LoVo (cell line): ENCODE measurements around the gene KRT83.
"Not testable (repeated sequence)": the region's sequence is repeated elsewhere in the genome, so short reads cannot be mapped to it uniquely, and the experiment has no call there.

ENCODE experiments used
- DNase-seq: peaks from one replicate; pipeline ENCODE4 v3.0.0-alpha.2; 2016; ENCODE audit warnings: low spot score

The KRT83 gene

DNA sequence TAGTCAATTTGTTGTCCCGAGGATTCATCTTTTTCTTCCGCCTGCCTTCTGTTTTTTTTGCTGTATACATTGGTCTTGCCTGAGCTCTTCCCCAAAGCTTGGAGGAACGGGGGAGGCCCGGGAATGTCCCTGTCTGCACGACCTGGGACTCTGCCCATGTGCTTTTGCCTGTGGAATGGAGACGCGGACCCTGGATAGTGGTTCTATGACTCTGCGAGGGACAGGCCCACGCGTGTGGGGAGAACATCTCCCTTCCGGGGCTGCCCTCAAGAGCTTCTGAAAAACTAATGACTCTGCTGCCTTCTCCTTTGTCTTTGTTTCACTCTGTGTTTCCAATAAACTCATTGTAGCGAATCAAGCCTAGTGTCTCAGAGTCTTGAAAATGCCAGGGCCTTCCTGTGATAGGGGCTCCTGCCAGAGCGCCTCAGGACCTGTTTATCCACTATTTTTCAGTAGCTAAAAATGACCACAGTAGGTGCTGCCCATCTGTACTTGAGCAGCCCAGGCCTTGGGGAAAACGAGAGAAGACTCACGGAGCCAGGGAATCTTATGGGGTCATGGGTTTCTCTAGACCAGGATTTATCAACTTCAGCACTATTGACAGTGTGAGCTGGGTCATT lies 12.3 kb downstream of the KRT83 start:
- DNase-seq = no peak

DNA sequence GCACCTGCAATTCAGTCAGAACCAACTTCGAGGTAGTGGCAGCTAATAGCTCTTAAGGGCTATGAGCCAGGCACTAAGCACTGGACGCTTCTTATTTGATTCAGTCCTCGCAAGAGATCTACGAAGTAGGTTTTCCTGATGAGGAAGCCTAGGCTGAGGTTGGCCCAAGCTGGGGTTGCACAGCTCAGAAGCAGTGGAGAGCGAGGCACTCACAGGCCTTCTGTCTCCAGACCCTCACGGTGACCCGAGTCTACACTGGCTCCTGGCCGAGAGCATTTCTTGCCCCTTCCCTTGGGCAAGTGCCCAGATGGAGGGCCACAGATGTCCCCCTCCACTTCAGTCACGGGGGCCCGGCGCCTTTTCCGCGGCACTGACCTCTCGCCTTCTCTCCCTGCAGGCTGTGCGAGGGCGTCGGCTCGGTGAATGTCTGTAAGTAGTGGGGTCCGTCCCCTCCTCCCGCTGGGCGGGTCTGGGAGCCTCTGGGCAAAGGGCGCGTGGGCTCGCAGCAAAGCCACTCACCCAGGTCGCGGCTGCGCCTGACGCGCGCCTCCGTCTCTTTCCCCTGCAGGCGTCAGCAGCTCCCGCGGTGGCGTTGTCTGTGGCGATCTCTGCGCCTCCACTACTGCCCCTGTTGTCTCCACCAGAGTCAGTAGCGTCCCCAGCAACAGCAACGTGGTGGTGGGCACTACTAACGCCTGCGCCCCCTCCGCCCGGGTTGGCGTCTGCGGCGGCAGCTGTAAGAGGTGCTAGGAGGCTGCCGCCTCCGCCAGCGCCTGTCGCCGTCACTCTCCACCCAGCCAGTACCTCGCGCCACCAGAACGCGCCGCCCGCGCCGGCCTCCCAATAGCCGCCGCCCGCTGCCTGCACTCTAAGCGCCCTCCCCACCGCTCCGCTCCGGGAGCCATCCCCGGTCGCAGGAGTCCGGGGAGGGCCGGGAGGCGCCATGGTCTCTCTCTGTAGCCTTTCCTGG lies 13.1 kb downstream of the KRT83 start:
- DNase-seq = peak; percentile 79

DNA sequence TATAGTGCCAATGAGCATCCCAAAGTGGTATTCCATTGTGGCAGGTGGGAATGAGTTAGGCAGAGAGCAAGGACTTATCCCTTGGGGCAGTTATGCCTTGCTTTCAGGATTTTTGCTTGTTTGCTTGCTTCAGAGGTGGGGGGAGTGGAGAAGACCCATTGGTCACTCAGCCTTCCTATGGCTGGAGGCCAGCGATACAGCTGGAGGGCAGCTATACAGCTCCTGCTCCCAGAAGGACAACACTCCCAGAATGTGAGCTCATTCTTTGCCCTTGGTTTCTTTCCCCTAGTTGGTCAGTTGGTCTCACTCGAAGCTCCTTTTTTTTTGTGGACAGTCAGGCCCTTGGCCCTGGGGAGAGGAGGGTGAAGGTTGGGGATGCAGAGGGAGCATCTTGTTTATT lies 14.5 kb downstream of the KRT83 start:
- DNase-seq = no peak

DNA sequence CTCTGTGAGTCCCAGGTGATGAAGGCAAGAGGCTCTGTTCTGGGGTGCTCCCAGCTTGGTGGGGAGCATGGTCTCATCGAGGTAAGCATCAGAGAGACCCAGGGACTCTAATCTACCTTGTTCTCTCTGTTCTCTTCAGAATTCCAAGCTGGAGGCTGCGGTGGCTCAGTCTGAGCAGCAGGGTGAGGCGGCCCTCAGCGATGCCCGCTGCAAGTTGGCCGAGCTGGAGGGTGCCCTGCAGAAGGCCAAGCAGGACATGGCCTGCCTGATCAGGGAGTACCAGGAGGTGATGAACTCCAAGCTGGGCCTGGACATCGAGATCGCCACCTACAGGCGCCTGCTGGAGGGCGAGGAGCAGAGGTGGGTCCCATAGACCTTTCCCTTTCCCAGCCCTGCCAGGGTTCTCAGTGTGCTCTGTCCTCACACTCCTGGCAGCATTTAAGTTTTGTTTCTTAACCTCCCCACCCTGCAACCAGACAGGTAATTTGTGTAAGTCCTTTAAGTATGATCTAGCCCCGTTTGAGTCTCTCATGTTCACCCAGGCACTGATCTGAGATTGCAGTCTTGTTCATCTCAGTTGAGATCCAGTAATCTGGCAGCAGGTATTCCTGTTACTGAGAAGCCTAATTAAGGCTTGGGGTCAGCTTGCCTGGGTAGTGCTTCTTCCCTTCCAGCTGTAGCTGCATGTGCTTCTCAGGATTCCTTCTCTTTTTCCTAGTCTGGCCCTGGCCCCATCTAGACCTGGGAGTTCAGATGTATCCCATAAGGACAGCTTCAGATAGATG lies 15.1 kb downstream of the KRT83 start:
- no peak for DNase-seq

DNA sequence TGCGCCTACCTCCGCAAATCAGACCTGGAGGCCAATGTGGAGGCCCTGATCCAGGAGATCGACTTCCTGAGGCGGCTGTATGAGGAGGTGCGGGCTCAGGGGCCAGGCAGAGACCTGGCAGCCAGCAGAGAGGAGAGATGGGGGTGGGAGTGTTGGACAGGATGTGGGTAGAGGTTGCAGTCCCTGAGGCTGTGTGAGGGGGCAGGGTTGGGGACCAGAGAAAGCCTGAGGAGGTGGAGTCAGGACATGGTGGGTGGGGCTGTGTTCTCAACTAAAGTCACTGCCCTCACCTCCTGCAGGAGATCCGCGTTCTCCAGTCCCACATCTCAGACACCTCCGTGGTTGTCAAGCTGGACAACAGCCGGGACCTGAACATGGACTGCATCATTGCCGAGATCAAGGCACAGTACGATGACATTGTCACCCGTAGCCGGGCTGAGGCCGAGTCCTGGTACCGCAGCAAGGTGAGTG lies 16.2 kb downstream of the KRT83 start:
- DNase-seq = not testable (repeated sequence)

DNA sequence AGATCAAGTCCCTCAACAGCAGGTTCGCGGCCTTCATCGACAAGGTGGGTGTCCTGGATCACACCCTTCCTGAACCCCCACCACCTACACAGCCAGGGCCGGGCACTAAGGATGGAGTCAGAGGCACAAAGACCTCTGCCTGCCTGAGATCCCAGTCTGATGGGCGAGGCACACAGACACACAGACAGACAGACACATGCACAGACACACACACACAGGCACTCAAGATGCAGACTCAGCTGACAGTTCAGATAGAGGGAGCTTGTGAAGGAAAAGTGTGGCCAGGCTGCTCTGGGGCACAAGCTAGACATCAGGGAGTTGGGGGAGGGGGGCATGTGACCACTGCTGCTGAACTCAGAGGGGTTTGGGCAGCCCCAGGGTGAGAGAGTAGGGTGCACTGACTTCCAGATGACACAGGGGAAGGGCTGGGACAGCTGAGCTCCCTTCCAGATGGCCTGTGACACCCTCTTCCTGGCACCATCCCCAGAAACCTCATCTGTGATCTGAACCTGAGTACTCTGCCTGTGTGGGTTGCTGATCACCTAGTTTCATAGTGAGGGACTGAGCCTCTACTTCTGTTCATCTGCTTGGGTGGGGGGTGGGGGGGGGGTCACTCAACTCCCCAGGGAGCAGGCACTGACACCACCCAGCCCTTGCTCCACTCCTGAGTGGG lies 18.8 kb downstream of the KRT83 start:
- not testable (repeated sequence) for DNase-seq

DNA sequence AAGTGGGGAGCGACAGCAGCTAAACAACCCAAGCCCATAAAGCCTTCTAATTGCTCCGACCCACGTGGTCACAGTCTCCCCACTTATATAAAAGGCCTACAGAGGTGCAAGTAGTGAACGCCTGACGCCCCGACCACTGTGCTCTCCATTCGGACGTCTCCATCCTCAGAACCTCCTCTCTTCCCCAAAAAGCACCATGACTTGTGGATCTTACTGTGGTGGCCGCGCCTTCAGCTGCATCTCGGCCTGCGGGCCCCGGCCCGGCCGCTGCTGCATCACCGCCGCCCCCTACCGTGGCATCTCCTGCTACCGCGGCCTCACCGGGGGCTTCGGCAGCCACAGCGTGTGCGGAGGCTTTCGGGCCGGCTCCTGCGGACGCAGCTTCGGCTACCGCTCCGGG lies 19.5 kb downstream of the KRT83 start:
- DNase-seq = not testable (repeated sequence)

DNA sequence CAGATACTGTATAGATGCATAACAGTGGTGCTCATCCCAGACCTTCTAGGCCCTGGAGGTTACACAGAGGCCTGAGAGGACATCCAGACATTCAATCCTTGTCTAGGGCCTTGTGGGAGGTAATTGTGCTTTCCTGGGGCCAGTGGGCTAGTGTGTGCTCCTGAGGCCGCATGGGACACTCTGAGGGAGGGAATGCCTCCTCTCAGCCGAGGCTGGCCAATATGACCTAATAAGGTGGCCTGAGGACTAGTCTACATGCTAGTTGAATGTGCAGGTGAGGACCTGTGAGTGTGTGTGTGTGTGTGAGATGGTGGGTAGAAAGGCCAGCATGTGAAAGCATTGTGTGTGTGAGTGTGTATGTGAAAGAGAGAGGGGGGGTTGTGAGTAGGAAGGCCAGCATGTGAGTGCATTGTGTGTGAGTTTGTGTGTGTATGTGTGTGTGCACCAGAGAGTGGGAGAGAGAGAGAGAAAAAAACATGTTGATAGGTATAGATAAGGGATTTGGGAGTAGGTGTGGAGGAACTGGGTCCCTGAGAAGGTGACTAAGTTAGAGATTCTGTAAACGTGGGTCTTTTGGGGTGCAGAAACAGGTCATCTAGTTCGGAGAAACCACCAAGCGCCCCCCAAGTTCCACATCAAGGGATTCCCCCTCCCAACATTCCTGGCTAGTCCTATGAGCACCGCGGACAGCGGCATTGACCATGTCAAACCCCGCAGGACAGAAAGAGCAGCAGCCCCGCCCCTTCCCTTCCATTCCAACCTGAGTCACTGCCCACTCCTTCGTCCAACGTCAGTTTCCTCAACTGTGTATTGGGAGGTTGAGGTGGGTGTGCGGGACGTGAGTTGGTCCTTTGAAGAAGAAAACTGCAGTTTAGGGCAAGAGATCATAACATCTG lies 20.2 kb downstream of the KRT83 start:
- DNase-seq = no peak

DNA sequence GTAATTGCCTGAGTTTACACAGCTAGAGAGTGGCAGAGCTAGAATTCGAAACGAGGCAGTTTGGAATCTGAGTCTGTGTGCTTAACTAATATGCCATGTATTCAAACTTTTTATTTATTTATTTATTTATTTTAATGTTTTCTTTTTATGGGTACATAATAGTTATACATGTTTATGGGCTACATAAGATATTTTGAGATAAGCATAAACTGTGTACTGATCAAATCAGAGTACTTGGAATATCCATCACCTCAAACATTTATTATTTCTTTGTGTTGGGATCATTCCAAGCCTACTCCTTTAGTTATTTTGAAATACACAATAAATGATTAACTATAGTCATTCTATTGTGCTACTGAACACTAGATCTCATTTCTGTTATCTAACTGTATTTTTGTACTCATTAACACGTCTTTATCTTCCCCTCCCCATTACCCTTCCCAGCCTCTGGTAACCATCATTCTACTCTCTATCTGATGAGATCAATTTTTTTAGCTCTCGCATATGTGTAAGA lies 22.5 kb downstream of the KRT83 start:
- no peak for DNase-seq

DNA sequence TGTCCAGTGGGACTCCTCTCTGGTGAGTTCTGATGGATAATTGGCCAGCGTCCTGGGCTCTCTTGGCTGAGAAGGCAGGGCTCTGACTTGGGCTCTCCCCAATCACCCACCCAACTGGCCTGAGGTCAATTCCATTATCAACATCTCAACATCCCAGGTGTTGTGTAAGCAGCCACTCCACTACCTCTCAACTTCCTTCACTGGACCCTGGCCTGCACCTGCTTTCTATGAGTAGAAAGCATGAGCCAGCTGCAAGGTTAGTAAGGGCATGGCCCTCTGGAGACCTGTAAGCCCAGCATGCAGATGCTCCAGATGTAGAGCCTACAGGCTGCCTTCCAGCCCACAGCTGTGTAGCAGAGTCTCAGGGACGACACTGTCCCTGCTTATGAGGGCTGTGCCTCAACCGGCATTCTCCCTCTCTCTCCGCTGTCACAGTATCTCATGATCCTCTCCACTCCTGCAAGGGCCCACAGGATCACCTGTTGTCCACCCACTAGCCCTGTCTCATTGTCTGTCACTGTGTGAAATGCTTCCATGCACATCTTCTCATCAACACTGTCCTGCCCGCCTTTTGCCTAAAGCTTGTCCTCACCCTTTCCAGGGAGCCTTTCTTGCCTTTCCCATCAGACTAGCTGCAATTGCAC lies 24.5 kb downstream of the KRT83 start:
- DNase-seq = peak; percentile 19

DNA sequence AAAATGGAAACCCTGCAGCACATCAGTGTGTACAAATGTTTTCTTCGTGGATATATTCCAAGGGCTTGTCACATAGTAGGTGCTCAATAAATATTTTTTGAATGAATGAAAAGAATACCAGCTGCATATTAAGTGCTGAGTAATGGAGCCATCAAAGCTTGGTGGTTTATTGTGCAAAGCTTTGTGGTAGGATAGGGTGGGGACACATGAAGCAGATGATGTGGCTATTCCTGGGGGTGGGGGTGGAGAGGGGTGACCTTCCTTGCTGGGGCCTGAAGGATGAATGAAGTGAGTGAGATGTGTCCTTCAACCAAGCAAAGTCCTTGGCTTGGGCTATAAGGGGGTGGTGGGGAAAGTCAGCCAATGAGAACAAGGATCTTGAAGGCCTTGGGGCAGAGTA lies 25.5 kb downstream of the KRT83 start:
- DNase-seq = peak; percentile 31

DNA sequence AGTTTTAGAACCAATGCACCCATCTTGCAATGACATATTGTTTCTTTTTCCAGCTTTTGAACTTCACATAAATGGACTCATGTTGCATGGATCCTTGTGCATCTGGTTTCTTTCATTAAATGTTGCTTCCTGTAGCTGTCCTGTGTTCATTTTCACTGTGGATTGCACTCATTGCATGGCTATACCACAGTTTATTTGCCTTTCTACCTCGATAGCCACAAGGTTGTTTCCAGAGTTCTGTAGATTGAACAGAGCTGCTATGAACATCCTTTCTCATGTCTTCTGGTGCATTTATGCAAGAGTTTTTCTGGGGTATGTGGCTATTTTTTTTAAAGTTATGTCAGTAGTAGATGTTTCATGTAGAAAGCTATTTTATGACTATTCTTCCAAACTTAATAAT lies 26.4 kb downstream of the KRT83 start:
- no peak for DNase-seq

DNA sequence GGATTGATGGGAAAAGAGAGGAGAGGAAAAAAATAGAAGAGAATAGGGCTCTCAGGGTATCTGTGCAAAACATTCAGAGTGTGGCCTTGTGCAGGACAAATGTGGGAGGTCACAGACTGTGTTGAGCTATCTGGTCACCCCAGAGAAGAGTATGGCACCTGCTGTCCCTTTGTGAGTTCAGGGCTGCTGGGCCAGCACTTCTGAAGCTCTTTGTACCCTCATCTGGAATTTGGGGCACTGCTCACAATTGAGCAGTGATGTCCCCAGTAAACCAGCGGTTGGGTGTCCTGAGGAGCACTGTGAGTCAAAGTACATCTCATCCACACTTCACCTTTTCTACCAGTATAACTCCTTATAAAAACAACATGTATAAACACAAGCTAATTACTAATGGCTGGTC lies 27.3 kb downstream of the KRT83 start:
- DNase-seq = no peak

DNA sequence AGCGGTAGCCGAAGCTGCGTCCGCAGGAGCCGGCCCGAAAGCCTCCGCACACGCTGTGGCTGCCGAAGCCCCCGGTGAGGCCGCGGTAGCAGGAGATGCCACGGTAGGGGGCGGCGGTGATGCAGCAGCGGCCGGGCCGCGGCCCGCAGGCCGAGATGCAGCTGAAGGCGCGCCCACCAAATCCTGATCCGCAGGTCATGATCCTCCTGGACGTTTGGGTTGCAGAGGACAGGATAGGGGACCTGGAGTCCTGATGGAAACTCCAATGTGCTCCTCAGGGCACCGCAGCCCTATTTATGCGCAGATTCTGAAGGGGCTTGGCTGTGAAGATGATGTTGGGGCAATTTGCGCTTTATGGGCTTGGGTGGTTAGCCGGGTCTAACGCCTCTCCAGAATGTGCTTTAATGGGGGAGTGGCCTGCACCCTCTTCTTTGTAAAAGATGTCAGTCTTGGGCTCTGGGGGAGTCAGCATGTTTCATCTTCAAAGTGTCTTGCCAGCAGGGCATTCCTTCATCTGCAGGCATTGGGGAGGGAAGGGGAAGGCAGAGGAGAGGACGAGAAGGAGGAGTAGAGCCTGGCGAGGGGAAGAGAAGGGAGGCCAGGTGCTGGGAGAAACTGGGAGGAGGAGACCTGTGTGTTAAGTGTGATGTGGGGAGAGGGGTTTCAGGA lies 29.8 kb downstream of the KRT83 start, which contains the start of gene KRT81:
Gene KRT81, minus strand, starts transcription at position 268 of the 669 bp plus-strand sequence. Its CDS starts 69 bp downstream, at position 199.
- no peak for DNase-seq

DNA sequence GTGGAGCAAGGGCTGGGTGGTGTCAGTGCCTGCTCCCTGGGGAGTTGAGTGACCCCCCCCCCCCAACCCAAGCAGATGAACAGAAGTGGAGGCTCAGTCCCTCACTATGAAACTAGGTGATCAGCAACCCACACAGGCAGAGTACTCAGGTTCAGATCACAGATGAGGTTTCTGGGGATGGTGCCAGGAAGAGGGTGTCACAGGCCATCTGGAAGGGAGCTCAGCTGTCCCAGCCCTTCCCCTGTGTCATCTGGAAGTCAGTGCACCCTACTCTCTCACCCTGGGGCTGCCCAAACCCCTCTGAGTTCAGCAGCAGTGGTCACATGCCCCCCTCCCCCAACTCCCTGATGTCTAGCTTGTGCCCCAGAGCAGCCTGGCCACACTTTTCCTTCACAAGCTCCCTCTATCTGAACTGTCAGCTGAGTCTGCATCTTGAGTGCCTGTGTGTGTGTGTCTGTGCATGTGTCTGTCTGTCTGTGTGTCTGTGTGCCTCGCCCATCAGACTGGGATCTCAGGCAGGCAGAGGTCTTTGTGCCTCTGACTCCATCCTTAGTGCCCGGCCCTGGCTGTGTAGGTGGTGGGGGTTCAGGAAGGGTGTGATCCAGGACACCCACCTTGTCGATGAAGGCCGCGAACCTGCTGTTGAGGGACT lies 30.6 kb downstream of the KRT83 start:
- not testable (repeated sequence) for DNase-seq

DNA sequence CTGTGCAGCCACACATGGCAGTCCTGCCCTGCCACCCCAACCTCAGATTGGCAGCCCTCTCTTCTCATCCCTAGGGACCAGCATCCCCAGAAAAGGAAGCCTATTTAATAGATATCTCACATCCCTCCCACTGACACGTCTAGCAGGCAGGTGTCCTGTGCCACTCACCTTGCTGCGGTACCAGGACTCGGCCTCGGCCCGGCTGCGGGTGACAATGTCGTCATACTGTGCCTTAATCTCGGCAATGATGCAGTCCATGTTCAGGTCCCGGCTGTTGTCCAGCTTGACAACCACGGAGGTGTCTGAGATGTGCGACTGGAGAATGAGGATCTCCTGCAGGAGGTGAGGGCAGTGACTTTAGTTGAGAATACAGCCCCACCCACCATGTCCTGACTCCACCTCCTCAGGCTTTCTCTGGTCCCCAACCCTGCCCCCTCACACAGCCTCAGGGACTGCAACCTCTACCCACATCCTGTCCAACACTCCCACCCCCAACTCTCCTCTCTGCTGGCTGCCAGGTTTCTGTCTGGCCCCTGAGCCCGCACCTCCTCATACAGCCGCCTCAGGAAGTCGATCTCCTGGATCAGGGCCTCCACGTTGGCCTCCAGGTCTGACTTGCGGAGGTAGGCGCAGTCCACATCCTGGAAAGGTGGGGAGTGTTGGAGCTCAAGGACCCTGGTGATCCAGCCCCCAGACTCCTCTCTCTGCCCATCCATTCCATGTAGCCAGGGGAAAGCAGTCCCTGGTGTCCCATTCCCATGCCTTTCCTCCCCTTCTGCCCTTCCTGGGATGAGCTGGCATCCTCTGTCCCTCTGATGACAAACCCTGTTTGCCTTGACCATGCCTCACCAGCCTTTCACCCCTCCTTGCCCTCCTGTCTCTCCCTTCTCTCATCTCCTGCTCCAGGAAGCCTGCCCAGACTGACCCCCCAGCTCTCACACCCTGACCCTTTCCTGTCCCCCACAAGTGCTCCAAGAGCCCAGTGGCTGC lies 33.1 kb downstream of the KRT83 start:
- DNase-seq = not testable (repeated sequence)
